Neural cell (in vitro differentiated cells): ENCODE measurements around the gene ATAD2B. TPM values are rescaled to one million over a fixed set of nuclear protein-coding genes. Genes with fewer than 3 reads are reported as not detected.

Experiments
- H2AFZ ChIP-seq: fragments of 200-600, 300-800 bp; sonication (generic), shearing (Covaris generic); 2 replicates; pipeline ENCODE4 v1.6.0; 2014; ENCODE audit warnings: low read depth, mild to moderate bottlenecking, antibody characterized with exemption, low read length, moderate library complexity
- H3F3A ChIP-seq: fragments of 200-600 bp; shearing (Covaris generic); 2 replicates; pipeline ENCODE4 v1.6.1; 2016; ENCODE audit warnings: mild to moderate bottlenecking, moderate library complexity, mixed read lengths, antibody characterized with exemption, low read length; ENCODE audit not compliant: insufficient read depth, poor library complexity, severe bottlenecking
- H3K27ac ChIP-seq: fragments of 200-600, 300-800 bp; sonication (generic), shearing (Covaris generic); 2 replicates; pipeline ENCODE4 v1.5.1; 2014; ENCODE audit warnings: mild to moderate bottlenecking, low read length, moderate library complexity
- H3K27me3 ChIP-seq: fragments of 300-800, 200-600 bp; sonication (generic), shearing (Covaris generic); 2 replicates; pipeline ENCODE4 v1.6.0; 2014; ENCODE audit warnings: mild to moderate bottlenecking, low read depth, low read length, moderate library complexity; ENCODE audit not compliant: insufficient read depth
- H3K36me3 ChIP-seq: fragments of 300-800, 200-600 bp; sonication (generic), shearing (Covaris generic); 2 replicates; pipeline ENCODE4 v1.5.1; 2014; ENCODE audit warnings: mild to moderate bottlenecking, antibody characterized with exemption, low read length, moderate library complexity; ENCODE audit not compliant: insufficient read depth
- H3K4me2 ChIP-seq: fragments of 300-800, 200-600 bp; sonication (generic), shearing (Covaris generic); 2 replicates; pipeline ENCODE4 v1.6.0; 2014; ENCODE audit warnings: mild to moderate bottlenecking, low read length
- H3K4me3 ChIP-seq: fragments of 300-800, 200-600 bp; sonication (generic), shearing (Covaris generic); 2 replicates; pipeline ENCODE4 v1.5.1; 2014; ENCODE audit warnings: mild to moderate bottlenecking, low read length, moderate library complexity
- H3K79me2 ChIP-seq: fragments of 200-600 bp; shearing (Covaris generic); replicated peaks from 2 replicates; pipeline ENCODE4 v1.6.0; 2014; ENCODE audit warnings: mild to moderate bottlenecking, low read length, moderate library complexity; ENCODE audit not compliant: insufficient read depth
- H3K9ac ChIP-seq: fragments of 300-800, 200-600 bp; sonication (generic), shearing (Covaris generic); 2 replicates; pipeline ENCODE4 v1.6.1; 2016; ENCODE audit warnings: mild to moderate bottlenecking, low read length, mixed read lengths
- H3K9me2 ChIP-seq: fragments of 200-600 bp; shearing (Covaris generic); 2 replicates; pipeline ENCODE4 v1.6.1; 2016; ENCODE audit warnings: mild to moderate bottlenecking, low read length, mixed read lengths; ENCODE audit not compliant: insufficient read depth
- H3K9me3 ChIP-seq: fragments of 200-600, 300-800 bp; sonication (generic), shearing (Covaris generic); 2 replicates; pipeline ENCODE4 v1.6.1; 2016; ENCODE audit warnings: mild to moderate bottlenecking, mixed run types, low read length, moderate library complexity, mixed read lengths
- H4K20me1 ChIP-seq: fragments of 200-600 bp; shearing (Covaris generic); 2 replicates; pipeline ENCODE4 v1.6.1; 2016; ENCODE audit warnings: mild to moderate bottlenecking, mixed run types; ENCODE audit not compliant: insufficient read depth
- EP300 ChIP-seq: fragments of 450-650 bp; conservative IDR thresholded peaks from 2 replicates; pipeline ENCODE4 v1.6.1; 2014; ENCODE audit warnings: antibody characterized with exemption, mild to moderate bottlenecking, moderate library complexity; ENCODE audit not compliant: poor library complexity, severe bottlenecking
- EZH2 ChIP-seq: fragments of 200-600, 300-800 bp; shearing (Covaris generic), sonication (generic); IDR thresholded peaks from 2 replicates; pipeline ENCODE4 v1.6.1; 2014; ENCODE audit warnings: antibody characterized with exemption, low read length, borderline replicate concordance, mild to moderate bottlenecking; ENCODE audit not compliant: insufficient read depth, poor library complexity, severe bottlenecking
- MXI1 ChIP-seq: fragments of 450-650 bp; conservative IDR thresholded peaks from 2 replicates; pipeline ENCODE4 v1.6.1; 2014; ENCODE audit warnings: antibody characterized with exemption, mild to moderate bottlenecking; ENCODE audit not compliant: poor library complexity, severe bottlenecking
- POLR2AphosphoS5 ChIP-seq: IDR thresholded peaks from 2 replicates; pipeline ENCODE4 v1.6.1; 2012
- RAD21 ChIP-seq: fragments of 450-650 bp; conservative IDR thresholded peaks from 2 replicates; pipeline ENCODE4 v1.6.1; 2014; ENCODE audit warnings: antibody characterized with exemption, mild to moderate bottlenecking, moderate library complexity
- SMC3 ChIP-seq: fragments of 450-650 bp; conservative IDR thresholded peaks from 2 replicates; pipeline ENCODE4 v1.6.1; 2014; ENCODE audit warnings: antibody characterized with exemption, mild to moderate bottlenecking, moderate library complexity; ENCODE audit not compliant: poor library complexity
- TAF1 ChIP-seq: IDR thresholded peaks from 2 replicates; pipeline ENCODE4 v1.6.1; 2012; ENCODE audit warnings: low read depth
- polyA plus RNA-seq: library from polyadenylated mRNA; depleted of rRNA; stranded (reverse); fragments of >200 nt; gene quantifications from 2 replicates; pipeline ENCODE4 v1.2.3, GENCODE V29; 2014
- TF ChIP-seq, protein P1 (sequence below): IDR thresholded peaks from 2 replicates; pipeline ENCODE4 v1.6.1; 2012; ENCODE audit warnings: borderline replicate concordance
- TF ChIP-seq, protein P2 (sequence below): fragments of 450-650 bp; IDR thresholded peaks from 2 replicates; pipeline ENCODE4 v1.5.1; 2014; ENCODE audit warnings: antibody characterized with exemption, mild to moderate bottlenecking, moderate library complexity; ENCODE audit not compliant: poor library complexity, severe bottlenecking

ATAD2B gene
- polyA plus RNA-seq, 1 donor from 2014 or later: 37.6 TPM

DNA sequence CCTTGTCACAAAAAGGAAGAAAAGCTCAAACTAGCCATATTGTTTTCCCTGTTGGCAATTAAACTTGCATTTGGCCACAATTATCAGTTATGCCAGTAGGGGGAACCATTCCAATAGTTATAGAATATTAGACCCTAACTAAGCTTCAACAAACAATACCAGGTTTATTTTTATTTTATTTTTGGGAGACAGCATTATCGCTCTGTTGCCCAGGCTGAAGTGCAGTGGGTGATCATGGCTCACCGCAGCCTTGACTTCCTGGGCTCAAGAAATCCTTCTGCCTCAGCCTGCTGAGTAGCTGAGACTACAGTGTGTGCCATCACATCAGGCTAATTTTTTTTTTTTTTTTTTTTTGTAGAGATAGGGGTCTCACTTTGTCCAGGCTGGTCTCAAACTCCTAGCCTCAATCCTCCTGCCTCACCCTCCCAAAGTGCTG is 102.1 kb downstream of the ATAD2B start:
- Histone ChIP-seq H3K27me3 (no peaks in the 10 kb centered on the region), H3K9me3 (no peaks in the 10 kb centered on the region), H4K20me1 (no peaks in the 10 kb centered on the region), H3K4me3 (no peak overlapping the region), H3F3A (no peaks in the 10 kb centered on the region), H2AFZ (no peak overlapping the region), H3K36me3 (no peaks in the 10 kb centered on the region), H3K79me2 (no peaks in the 10 kb centered on the region), H3K9ac (no peak overlapping the region), H3K27ac (no peak overlapping the region), H3K9me2 (no peaks in the 10 kb centered on the region), H3K4me2 (no peak overlapping the region)
- TF ChIP-seq, protein P1, sequence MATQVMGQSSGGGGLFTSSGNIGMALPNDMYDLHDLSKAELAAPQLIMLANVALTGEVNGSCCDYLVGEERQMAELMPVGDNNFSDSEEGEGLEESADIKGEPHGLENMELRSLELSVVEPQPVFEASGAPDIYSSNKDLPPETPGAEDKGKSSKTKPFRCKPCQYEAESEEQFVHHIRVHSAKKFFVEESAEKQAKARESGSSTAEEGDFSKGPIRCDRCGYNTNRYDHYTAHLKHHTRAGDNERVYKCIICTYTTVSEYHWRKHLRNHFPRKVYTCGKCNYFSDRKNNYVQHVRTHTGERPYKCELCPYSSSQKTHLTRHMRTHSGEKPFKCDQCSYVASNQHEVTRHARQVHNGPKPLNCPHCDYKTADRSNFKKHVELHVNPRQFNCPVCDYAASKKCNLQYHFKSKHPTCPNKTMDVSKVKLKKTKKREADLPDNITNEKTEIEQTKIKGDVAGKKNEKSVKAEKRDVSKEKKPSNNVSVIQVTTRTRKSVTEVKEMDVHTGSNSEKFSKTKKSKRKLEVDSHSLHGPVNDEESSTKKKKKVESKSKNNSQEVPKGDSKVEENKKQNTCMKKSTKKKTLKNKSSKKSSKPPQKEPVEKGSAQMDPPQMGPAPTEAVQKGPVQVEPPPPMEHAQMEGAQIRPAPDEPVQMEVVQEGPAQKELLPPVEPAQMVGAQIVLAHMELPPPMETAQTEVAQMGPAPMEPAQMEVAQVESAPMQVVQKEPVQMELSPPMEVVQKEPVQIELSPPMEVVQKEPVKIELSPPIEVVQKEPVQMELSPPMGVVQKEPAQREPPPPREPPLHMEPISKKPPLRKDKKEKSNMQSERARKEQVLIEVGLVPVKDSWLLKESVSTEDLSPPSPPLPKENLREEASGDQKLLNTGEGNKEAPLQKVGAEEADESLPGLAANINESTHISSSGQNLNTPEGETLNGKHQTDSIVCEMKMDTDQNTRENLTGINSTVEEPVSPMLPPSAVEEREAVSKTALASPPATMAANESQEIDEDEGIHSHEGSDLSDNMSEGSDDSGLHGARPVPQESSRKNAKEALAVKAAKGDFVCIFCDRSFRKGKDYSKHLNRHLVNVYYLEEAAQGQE: no peak
- TF ChIP-seq POLR2AphosphoS5 (no peak), RAD21 (peak; percentile 67), EZH2 (no peak), MXI1 (no peak), EP300 (no peak), SMC3 (peak; percentile 68), TAF1 (no peak)
- TF ChIP-seq, protein P2, sequence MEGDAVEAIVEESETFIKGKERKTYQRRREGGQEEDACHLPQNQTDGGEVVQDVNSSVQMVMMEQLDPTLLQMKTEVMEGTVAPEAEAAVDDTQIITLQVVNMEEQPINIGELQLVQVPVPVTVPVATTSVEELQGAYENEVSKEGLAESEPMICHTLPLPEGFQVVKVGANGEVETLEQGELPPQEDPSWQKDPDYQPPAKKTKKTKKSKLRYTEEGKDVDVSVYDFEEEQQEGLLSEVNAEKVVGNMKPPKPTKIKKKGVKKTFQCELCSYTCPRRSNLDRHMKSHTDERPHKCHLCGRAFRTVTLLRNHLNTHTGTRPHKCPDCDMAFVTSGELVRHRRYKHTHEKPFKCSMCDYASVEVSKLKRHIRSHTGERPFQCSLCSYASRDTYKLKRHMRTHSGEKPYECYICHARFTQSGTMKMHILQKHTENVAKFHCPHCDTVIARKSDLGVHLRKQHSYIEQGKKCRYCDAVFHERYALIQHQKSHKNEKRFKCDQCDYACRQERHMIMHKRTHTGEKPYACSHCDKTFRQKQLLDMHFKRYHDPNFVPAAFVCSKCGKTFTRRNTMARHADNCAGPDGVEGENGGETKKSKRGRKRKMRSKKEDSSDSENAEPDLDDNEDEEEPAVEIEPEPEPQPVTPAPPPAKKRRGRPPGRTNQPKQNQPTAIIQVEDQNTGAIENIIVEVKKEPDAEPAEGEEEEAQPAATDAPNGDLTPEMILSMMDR: peak; percentile 77

DNA sequence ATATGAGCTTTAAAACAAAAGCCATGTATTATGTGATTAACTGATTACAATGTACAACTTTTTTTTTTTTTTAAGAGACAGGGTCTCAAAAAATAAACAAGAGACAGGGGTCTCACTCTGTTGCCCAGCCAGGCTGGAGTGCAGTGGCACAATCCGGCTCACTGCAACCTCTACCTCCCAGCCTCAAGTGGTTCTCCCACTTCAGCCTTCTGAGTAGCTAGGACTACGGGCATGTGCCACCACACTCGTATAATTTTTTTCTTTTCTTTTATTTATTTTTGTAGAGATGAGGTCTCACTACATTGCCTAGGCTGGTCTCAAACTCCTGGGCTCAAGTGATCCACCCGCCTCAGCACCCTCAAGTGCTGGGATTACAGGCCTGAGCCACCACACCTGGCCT is 103.1 kb downstream of the ATAD2B start:
- Histone ChIP-seq H3F3A (no peaks in the 10 kb centered on the region), H3K36me3 (no peaks in the 10 kb centered on the region), H3K27ac (no peak overlapping the region), H3K4me2 (no peak overlapping the region), H4K20me1 (no peaks in the 10 kb centered on the region), H2AFZ (no peak overlapping the region), H3K4me3 (no peak overlapping the region), H3K9me2 (no peaks in the 10 kb centered on the region), H3K79me2 (no peaks in the 10 kb centered on the region), H3K9ac (no peak overlapping the region), H3K9me3 (no peaks in the 10 kb centered on the region), H3K27me3 (no peaks in the 10 kb centered on the region)
- no peak for TF ChIP-seq SMC3
- TF ChIP-seq, protein P1: no peak
- no peak for TF ChIP-seq MXI1
- no peak for TF ChIP-seq EZH2
- TF ChIP-seq RAD21: no peak
- TF ChIP-seq TAF1: no peak
- no peak for TF ChIP-seq POLR2AphosphoS5
- TF ChIP-seq EP300: no peak
- TF ChIP-seq, protein P2: no peak
